Nephron (organoid): ENCODE measurements around the gene DLGAP1.
"Not testable (repeated sequence)": the region's sequence is repeated elsewhere in the genome, so short reads cannot be mapped to it uniquely, and the experiment has no call there.

Source experiments
- H3K27ac Mint-ChIP-seq, 3 experiments: 2 replicates each; pipeline ENCODE4 v1.8.0; 2020; ENCODE audit warnings: mixed read lengths in 3 of 3, mild to moderate bottlenecking in 2 of 3, moderate library complexity in 1 of 3
- H3K27me3 Mint-ChIP-seq: 2 replicates; pipeline ENCODE4 v1.8.0; 2021; ENCODE audit warnings: low read depth, mild to moderate bottlenecking, moderate library complexity, mixed read lengths
- H3K36me3 Mint-ChIP-seq: 2 replicates; pipeline ENCODE4 v1.8.0; 2020; ENCODE audit warnings: low read depth, mixed read lengths
- H3K4me1 Mint-ChIP-seq: 2 replicates; pipeline ENCODE4 v1.8.0; 2020; ENCODE audit warnings: mixed read lengths
- H3K4me3 Mint-ChIP-seq, 3 experiments: 2 replicates each; pipeline ENCODE4 v1.8.0; 2020; ENCODE audit warnings: mild to moderate bottlenecking in 3 of 3, mixed read lengths in 3 of 3, moderate library complexity in 2 of 3
- H3K9me3 Mint-ChIP-seq: 2 replicates; pipeline ENCODE4 v1.8.0; 2020; ENCODE audit warnings: mixed read lengths
- TF ChIP-seq, protein P1 (sequence below), 3 experiments: fragments of 200-600 bp; sonication (generic); IDR thresholded peaks; one replicate each; pipeline ENCODE4 v1.5.0; 2021; ENCODE audit warnings: antibody characterized with exemption in 3 of 3; ENCODE audit not compliant: unreplicated experiment in 3 of 3

Gene DLGAP1

DNA sequence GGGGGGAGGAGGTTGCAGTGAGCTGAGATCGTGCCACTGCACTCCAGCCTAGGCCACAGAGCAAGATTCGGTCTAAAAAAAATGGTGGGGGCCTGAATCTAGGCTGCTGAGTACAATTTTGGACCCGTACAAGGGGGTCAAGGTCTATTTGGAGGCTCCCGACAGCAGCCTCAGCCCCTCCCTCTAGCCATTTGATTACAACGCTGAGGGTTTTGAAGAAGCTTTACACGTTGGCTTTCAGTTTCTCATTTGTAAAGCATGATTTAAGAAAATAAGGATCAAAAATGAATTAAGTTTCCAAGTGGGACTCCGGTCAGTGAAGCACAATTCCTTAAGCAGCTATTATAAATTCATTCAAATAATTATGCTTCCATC, 871.2 kb downstream of the DLGAP1 start:
- peaks cover 19% of the 10 kb centered on the region for H3K4me1 Mint-ChIP-seq
- TF ChIP-seq, protein P1, sequence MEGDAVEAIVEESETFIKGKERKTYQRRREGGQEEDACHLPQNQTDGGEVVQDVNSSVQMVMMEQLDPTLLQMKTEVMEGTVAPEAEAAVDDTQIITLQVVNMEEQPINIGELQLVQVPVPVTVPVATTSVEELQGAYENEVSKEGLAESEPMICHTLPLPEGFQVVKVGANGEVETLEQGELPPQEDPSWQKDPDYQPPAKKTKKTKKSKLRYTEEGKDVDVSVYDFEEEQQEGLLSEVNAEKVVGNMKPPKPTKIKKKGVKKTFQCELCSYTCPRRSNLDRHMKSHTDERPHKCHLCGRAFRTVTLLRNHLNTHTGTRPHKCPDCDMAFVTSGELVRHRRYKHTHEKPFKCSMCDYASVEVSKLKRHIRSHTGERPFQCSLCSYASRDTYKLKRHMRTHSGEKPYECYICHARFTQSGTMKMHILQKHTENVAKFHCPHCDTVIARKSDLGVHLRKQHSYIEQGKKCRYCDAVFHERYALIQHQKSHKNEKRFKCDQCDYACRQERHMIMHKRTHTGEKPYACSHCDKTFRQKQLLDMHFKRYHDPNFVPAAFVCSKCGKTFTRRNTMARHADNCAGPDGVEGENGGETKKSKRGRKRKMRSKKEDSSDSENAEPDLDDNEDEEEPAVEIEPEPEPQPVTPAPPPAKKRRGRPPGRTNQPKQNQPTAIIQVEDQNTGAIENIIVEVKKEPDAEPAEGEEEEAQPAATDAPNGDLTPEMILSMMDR (IDR thresholded peaks at IDR 0.05; ENCODE audit: unreplicated experiment in 3 of 3), result no peak
- H3K27ac Mint-ChIP-seq, result no peak overlapping the region
- H3K36me3 Mint-ChIP-seq, result no peaks in the 10 kb centered on the region
- no peaks in the 10 kb centered on the region for H3K9me3 Mint-ChIP-seq
- H3K4me3 Mint-ChIP-seq, result no peak overlapping the region
- peaks cover 4% of the 10 kb centered on the region for H3K27me3 Mint-ChIP-seq

DNA sequence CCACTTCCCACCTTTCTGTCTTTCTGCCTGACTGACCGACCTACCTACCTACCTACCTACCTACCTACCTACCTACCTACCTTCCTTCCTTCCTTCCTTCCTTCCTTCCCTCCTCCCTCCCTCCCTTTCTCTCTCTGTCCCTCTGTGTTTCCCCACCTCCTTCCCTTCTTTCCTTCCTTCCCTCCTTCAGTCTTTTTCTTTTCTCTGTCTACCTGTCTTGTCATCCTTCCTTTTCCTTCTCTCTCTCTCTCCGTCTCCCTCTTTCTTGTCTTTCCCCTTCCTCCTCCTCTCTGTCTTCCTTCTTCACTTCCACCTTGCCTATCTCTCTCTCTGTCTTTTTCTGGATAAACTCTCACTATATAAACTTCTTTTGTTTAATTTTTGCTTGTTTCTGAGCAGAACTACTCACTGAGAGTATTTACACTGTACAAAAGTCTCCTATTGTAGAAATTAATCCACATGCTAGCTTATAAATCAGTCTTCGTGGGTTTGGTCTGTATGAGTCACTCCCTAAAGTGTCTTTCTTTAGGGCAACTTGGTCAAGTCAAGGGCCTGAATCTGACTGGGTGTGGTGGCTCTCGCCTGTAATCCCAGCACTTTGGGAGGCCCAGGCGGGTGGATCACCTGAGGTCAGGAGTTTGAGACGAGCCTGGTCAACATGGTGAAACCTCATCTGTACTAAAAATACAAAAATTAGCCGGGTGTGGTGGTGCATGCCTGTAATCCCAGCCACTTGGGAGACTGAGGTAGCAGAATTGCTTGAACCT, 871.8 kb downstream of the DLGAP1 start:
- peaks cover 19% of the 10 kb centered on the region for H3K4me1 Mint-ChIP-seq
- not testable (repeated sequence) for H3K9me3 Mint-ChIP-seq, H3K4me3 Mint-ChIP-seq, H3K27me3 Mint-ChIP-seq, H3K36me3 Mint-ChIP-seq
- H3K27ac Mint-ChIP-seq, result peak overlapping the region in 1 of 3 experiments; percentile 38

DNA sequence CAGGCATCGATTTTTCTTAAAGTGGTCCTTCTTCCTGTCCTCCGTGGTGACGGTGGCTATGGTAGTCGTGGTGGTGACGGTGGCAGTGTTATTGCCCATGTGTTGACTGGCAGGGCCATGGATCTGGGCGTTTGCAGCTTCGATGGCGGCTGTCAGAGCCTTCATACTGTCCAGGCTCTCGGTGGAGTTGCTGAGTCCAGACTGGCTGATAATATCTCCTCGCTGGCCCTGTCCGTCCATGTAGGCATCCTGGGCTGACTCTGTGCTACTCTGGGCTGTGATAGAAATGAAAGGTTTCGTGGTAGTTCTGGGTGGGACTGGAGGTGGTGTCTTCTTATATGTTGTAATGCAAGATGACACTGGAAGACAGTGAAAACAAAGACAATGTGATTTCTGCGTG, 873.2 kb downstream of the DLGAP1 start:
- no peaks in the 10 kb centered on the region for H3K36me3 Mint-ChIP-seq
- H3K9me3 Mint-ChIP-seq, result no peaks in the 10 kb centered on the region
- peaks cover 4% of the 10 kb centered on the region for H3K27me3 Mint-ChIP-seq
- H3K4me3 Mint-ChIP-seq, result no peak overlapping the region
- peak overlapping the region in 1 of 3 experiments; percentile 21 for H3K27ac Mint-ChIP-seq
- peaks cover 19% of the 10 kb centered on the region for H3K4me1 Mint-ChIP-seq
- TF ChIP-seq, protein P1 (IDR thresholded peaks at IDR 0.05; ENCODE audit: unreplicated experiment in 3 of 3), result no peak

DNA sequence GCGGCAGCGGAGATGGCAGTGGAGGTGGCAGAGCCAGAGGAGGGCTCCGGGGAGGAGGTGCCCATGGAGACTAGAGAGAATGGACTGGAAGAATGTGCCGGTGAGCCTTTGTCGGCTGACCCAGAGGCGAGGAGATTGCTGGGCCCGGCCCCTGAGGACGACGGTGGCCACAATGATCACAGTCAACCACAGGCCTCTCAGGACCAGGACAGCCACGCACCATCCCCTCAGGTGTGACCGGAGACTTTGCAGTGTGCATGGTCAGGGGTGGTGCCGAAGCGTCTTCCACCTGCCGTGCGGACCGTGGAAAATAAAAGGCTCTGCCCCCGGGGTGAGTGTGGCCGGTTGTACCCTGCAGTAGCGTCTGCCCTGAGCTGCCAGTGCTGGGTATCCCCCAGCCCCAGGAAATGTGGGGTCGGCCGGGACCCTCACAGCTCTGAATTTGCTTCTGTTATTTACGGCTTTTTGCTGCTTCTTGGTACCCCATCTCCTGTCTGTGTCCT, 874.5 kb downstream of the DLGAP1 start:
- not testable (repeated sequence) for H3K27me3 Mint-ChIP-seq, H3K4me3 Mint-ChIP-seq, H3K27ac Mint-ChIP-seq, H3K9me3 Mint-ChIP-seq, H3K36me3 Mint-ChIP-seq
- H3K4me1 Mint-ChIP-seq, result peaks cover 12% of the 10 kb centered on the region

DNA sequence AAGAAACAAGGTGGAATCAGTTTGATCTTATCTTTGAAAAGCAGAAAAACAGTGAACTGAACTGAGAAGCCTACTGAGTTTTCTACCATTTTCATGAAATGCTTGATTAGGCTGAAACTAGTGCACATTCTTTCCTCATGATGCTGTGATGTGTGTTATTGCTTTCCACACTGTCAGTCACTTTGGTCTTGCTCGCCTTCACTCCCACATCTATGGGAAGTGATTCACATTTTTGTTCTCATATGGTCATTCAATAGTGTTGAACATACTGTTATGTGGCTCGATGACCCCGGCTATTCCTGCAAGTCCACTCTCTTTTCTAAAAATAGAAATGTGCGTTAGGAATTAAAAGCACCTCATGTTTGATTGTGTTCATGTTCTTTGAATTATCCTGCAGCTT, 875.4 kb downstream of the DLGAP1 start:
- no peak overlapping the region for H3K4me3 Mint-ChIP-seq
- no peaks in the 10 kb centered on the region for H3K9me3 Mint-ChIP-seq
- no peaks in the 10 kb centered on the region for H3K36me3 Mint-ChIP-seq
- no peaks in the 10 kb centered on the region for H3K27me3 Mint-ChIP-seq
- TF ChIP-seq, protein P1 (IDR thresholded peaks at IDR 0.05; ENCODE audit: unreplicated experiment in 3 of 3), result no peak
- H3K27ac Mint-ChIP-seq, result peak overlapping the region; percentile 7 to 78 (median 49)
- peaks cover 6% of the 10 kb centered on the region for H3K4me1 Mint-ChIP-seq

DNA sequence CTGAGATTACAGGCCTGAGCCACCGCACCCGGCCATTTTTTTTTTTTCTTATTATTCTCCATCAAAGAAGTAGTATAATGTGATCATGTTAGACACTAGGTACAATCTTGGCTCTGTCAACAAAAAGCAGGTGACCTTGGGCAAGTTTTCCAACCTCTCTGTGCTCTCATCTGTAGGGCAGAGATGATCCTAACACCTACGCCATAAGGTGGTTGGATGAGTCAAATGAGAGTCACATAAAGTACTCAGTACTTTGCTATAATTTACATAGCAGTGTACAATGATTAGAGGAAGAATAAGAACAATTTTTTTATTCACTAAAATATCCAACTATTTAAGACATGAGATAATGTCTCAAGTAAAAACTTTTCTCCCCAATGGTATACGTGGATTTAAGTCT, 876.5 kb downstream of the DLGAP1 start:
- Mint-ChIP-seq H3K9me3 (no peaks in the 10 kb centered on the region), H3K27ac (no peak overlapping the region), H3K4me1 (peaks cover 6% of the 10 kb centered on the region), H3K27me3 (no peaks in the 10 kb centered on the region), H3K4me3 (no peak overlapping the region), H3K36me3 (no peaks in the 10 kb centered on the region)
- TF ChIP-seq, protein P1 (IDR thresholded peaks at IDR 0.05; ENCODE audit: unreplicated experiment in 3 of 3), result no peak

DNA sequence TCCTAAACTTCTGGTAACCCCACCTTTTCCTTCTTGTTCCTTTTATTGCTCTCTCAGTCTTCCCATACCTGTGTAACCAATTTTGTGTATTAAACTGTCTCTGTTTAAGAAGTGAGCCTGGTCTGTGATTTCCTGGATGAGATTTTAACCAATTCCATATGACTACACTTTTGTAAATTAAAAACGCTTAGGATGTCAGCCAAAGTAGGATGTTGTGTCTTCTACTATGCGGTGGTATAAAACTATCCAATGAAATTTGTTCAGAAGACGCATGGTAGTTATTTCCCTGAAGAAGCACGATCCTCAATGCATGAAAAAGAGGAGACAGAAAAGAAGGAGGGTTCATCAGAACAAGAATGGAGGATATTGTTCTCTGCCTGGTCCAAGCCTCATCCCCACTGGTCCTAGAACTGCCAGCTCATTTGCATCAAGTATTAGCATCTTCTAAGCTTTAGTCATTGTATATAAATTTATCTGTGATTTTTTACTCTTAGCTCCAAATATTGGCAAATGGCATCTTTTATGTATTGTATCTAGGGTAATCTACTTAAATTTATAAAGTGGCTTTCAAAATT, 877.7 kb downstream of the DLGAP1 start:
- H3K9me3 Mint-ChIP-seq, result no peaks in the 10 kb centered on the region
- peaks cover 6% of the 10 kb centered on the region for H3K4me1 Mint-ChIP-seq
- H3K27ac Mint-ChIP-seq, result no peak overlapping the region
- no peaks in the 10 kb centered on the region for H3K36me3 Mint-ChIP-seq
- no peaks in the 10 kb centered on the region for H3K27me3 Mint-ChIP-seq
- H3K4me3 Mint-ChIP-seq, result no peak overlapping the region
- TF ChIP-seq, protein P1 (IDR thresholded peaks at IDR 0.05; ENCODE audit: unreplicated experiment in 3 of 3), result no peak
